Measurements from ENCODE around the gene DHFR. TPM values are rescaled to one million over a fixed set of nuclear protein-coding genes. Genes with fewer than 3 reads are reported as not detected.

DHFR gene
- total RNA-seq, 1 experiment from 2014 or later: 19.5 TPM

- no peak for DNase-seq (ENCODE audit: extremely low read depth, low read depth)
Observed at GRCh38 chr5:80656425-80656824, 1.6 kb upstream of the DHFR start.

GRCh38 chr5:80655231-80655774, 520 bp upstream of the DHFR start:
- no peak for DNase-seq (ENCODE audit: extremely low read depth, low read depth)

GRCh38 chr5:80654054-80654390, 761 bp downstream of the DHFR start:
- DNase-seq (ENCODE audit: extremely low read depth, low read depth): no peak

GRCh38 chr5:80653502-80653901, 1.3 kb downstream of the DHFR start:
- no peak for DNase-seq (ENCODE audit: extremely low read depth, low read depth)

GRCh38 chr5:80646926-80647325, 7.9 kb downstream of the DHFR start:
- no peak for DNase-seq (ENCODE audit: extremely low read depth, low read depth)

DNA sequence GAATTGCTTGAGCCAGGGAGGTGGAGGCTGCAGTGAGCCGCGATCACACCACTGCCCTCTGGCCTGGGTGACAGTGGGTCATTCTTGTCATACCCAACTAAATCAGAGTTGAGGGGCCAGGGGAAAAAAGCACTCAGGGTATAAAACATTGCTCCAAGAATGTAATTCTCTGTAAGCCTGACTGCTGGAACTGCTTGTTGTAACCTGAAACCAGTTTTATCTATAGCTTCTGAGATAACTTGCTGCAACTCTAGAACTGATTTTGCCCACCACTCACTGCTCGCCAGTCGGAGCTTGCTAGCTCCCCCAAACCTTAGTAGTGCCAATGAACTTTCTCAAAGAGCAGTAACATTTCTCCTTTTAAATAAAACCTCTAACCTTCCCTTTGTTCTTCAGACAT, 9.9 kb downstream of the DHFR start:
- DNase-seq (ENCODE audit: extremely low read depth, low read depth): no peak

DNA sequence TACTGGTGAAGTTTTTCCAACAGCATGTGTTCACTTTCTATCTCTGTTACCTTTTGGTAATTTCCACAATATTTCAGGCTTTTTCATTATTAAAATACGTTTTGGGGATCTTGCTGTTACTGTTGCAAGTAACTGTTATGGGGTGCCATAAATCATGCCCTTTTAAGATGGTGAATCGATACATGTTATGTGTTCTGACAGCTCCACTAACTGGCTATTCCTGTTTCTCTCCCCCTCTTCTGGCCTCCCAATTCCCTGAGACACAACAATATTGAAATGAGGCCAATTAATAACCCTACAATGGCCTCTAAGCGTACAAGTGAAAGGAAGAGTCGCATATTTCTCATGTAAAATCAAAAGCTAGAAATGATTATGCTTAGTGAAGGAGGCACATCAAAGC, 13.4 kb downstream of the DHFR start:
- DNase-seq (ENCODE audit: extremely low read depth, low read depth): no peak

- DNase-seq (ENCODE audit: extremely low read depth, low read depth): no peak
Observed at GRCh38 chr5:80634193-80634592, 20.6 kb downstream of the DHFR start.

DNA sequence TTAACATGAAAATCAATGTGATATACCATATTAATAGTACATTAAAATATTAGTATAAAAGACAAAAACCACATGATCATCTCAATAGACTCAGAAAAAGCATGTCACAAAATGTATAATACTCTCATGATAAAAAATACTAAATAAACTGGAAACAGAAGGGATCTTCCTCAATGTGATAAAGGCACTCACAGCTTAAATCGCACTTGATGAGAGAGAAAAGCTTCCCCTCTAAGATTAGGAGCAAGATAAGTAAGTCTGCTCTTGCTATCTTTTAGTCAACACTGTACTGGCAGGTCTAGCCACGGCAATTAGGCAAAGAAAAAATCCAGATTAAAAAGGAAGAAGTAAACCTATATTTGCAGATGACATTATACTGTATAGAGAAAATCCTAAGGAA, 22.1 kb downstream of the DHFR start:
- no peak for DNase-seq (ENCODE audit: extremely low read depth, low read depth)

DNA sequence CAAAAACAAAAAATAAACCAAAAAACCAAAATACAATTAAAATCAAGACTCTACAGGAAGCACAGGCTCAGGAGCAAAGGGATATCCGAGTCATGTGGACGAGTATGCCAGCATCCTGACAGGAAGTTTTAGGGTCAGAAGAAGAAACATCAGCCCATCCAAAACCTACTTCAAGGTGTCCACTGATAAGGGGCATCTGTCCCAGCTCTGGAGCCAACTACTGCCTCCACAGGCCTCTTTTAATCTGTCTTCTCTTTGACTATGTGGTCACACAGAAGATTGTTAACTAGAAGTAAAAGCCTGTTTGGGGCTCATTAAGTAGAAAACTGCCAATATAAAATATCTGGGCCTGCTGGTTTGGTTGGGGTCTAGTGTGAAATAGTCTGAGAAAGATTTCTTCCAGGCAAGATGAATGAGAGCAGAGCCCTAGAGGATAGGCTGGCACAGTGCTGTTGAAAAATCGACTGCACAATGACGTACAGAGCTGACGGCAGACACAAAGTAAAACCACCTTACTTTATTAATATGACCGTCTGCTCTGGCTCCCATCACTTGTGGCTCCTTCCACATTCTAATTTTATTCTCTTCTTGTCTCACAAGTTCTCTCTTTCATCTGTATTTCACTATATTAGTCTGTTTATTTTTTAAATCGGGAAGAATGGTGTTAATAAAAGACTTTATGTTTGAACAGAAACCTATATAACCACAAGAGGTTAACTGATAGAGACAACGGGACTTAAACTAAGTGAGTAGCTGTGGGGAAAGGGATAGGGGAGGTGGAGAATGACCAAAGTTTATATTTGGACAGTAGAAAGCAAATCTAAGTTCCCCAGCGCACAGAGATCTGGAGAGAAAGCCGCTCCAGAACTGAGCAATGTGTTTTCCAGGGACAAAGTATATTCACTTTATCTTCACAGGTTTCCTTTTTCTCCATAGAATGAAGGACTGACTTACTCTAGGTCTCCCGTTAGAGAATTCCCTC, 23.2 kb downstream of the DHFR start:
- DNase-seq (ENCODE audit: extremely low read depth, low read depth): no peak

GRCh38 chr5:80629281-80629680, 25.5 kb downstream of the DHFR start:
- no peak for DNase-seq (ENCODE audit: extremely low read depth, low read depth)

DNA sequence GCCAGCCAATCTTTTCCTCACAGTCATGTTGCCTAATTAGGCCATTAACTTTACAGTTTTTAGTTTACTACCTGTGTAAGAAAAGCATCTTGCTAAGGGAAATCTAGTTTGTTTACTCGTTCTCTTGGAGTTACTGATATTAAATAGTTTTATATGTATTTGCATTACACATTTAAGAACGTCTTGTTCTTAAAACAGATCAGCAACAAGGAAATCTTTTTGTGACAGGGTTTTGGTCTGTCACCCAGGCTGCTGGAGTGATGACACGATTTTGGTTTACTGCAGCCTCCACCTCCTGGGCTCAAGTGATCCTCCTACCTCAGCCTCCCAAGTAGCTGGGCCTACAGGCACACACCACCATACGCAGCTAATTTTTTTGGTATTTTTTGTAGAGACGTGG, 29.6 kb downstream of the DHFR start:
- DNase-seq (ENCODE audit: extremely low read depth, low read depth): no peak

DNA sequence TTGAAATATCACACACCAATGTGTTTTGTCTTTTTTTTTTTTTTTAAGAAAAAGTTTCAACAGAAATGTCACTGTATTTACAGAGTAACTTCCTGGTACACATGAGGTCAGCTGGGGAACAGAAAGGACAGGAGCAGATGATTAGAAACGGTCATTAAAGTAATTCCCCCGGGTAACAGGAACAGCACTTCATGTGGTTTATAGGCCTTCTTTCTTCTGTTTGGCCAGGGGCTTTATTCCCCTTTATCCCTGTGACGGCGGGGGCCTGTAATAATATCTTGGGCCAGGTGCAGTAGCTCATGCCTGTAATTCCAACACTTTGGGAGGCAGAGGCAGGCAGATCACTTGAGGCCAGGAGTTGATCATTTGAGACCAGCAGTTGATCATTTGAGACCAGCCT, 30.8 kb downstream of the DHFR start:
- no peak for DNase-seq (ENCODE audit: extremely low read depth, low read depth)

- DNase-seq (ENCODE audit: extremely low read depth, low read depth): no peak
Observed at GRCh38 chr5:80622756-80623155, 32.0 kb downstream of the DHFR start.

- no peak for DNase-seq (ENCODE audit: extremely low read depth, low read depth)
Observed at GRCh38 chr5:80620211-80620610, 34.6 kb downstream of the DHFR start.

GRCh38 chr5:80619086-80619485, 35.7 kb downstream of the DHFR start:
- DNase-seq (ENCODE audit: extremely low read depth, low read depth): no peak

GRCh38 chr5:80618438-80618837, 36.3 kb downstream of the DHFR start:
- no peak for DNase-seq (ENCODE audit: extremely low read depth, low read depth)

GRCh38 chr5:80615266-80615914, 39.4 kb downstream of the DHFR start:
- no peak for DNase-seq (ENCODE audit: extremely low read depth, low read depth)

DNA sequence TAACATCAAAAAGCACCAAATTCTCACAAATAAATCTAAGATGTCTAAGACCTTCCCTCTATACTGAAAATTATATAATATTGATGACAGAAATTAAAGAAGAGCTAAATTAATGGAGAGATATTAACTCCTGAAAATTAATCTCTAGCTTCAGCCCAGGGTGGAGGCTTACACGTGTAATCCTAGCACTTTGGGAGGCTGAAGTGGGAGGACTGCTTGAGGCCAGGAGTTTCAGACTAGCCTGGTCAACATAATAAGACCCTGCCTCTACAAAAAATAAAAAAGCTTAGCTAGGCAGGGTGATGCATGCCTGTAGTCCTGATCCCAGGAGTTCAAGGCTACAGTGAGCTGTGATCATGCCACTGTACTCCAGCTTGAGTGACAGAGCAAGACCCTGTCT, 45.1 kb downstream of the DHFR start:
- no peak for DNase-seq (ENCODE audit: extremely low read depth, low read depth)

DNA sequence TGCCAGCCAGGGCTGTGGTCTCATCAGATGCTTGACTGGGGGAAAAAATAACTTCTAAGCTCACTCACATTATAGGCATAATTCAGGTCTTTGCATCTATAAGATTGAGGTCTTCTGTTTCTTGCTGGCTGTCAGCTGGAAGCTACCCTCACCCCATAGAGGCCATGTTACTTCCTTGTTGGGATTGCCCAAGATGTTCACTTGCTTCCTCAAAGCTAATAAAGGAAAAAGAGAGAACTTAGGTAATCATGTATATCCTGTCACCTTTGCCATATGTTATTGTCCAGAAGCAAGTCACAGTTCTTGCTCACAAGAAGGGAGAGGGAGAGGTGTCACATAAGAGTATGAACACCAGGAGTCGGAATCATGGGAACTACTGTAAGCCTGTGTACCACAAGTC, 46.1 kb downstream of the DHFR start:
- DNase-seq (ENCODE audit: extremely low read depth, low read depth): no peak

GRCh38 chr5:80607832-80608231, 47.0 kb downstream of the DHFR start:
- no peak for DNase-seq (ENCODE audit: extremely low read depth, low read depth)

DNA sequence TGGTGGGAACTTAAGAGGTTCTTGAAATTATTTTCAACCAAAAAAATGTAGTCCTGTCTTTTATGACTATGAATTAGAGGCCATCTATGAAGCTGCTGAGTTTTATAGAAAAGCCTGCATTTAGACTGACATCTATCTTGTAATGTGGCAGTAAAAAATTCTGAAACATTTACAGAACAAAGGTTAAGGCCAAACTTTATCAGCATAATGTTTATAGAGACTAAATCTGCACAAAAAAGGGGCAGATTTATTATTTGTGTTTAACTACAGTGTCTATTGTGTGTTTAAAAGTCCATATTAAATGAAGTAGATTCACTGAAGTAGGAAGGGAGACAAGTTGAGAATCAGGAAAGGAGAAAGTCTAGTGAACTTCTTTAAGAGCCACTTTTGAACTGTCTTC, 47.4 kb downstream of the DHFR start:
- DNase-seq (ENCODE audit: extremely low read depth, low read depth): no peak
